Progenitor cell of endocrine pancreas (in vitro differentiated cells): ENCODE data around the gene NIPA2. TPM values are rescaled to one million over a fixed set of nuclear protein-coding genes. Genes with fewer than 3 reads are reported as not detected.
A peak's percentile ranks its signal among the peaks of the same experiment; 100 is the strongest.
"Not testable (repeated sequence)": the region's sequence is repeated elsewhere in the genome, so short reads cannot be mapped to it uniquely, and the experiment has no call there.

Experiments used
- DNase-seq: peaks from one replicate; pipeline ENCODE4 v3.0.0; 2021; ENCODE audit warnings: low spot score; ENCODE audit not compliant: unreplicated experiment
- H3K27ac Mint-ChIP-seq: 2 replicates; pipeline ENCODE4 v1.8.0; 2021; ENCODE audit warnings: mild to moderate bottlenecking, moderate library complexity, mixed read lengths
- H3K27me3 Mint-ChIP-seq: 2 replicates; pipeline ENCODE4 v1.8.0; 2021; ENCODE audit warnings: mixed read lengths
- H3K36me3 Mint-ChIP-seq: 2 replicates; pipeline ENCODE4 v1.8.0; 2022; ENCODE audit warnings: mixed read lengths; ENCODE audit not compliant: insufficient read depth
- H3K4me1 Mint-ChIP-seq: 2 replicates; pipeline ENCODE4 v1.8.0; 2021; ENCODE audit warnings: low read depth, mixed read lengths
- H3K4me3 Mint-ChIP-seq: 2 replicates; pipeline ENCODE4 v1.8.0; 2021; ENCODE audit warnings: low read depth, mild to moderate bottlenecking, moderate library complexity, mixed read lengths
- H3K9me3 Mint-ChIP-seq: 2 replicates; pipeline ENCODE4 v1.8.0; 2021; ENCODE audit warnings: low read depth, mixed read lengths
- CTCF ChIP-seq: fragments of 200-600 bp; sonication (generic); IDR thresholded peaks from one replicate; pipeline ENCODE4 v1.5.0; 2021; ENCODE audit warnings: antibody characterized with exemption, mild to moderate bottlenecking; ENCODE audit not compliant: unreplicated experiment
- total RNA-seq: library from RNA; stranded (reverse); gene quantifications from 2 replicates; pipeline ENCODE4 v1.2.1, GENCODE V29; 2021

The NIPA2 gene
- total RNA-seq, 1 donor from 2014 or later, result 34.3 TPM

DNA sequence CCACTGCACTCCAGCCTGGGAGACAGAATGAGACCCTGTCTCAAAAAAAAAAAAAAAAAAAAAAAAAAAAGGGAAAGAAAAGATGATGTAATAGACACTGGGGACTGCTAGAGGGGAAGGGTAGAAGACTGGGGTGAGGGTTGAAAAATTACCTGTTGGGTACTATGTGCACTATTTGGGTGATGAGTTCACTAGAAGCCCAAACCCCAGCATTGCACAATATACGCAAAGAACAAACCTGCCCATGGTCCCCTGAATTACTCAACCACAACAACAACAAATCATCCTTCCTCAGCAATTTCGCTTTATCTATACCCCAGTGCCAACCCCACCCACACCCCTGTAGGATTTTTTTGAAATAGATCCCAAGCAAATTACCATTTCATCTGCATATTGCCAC is 38.6 kb upstream of the NIPA2 start:
- no peak for DNase-seq
- no peak for TF ChIP-seq CTCF
- Mint-ChIP-seq H3K36me3 (no peaks in the 10 kb centered on the region), H3K4me3 (no peak overlapping the region), H3K27me3 (no peaks in the 10 kb centered on the region), H3K9me3 (no peaks in the 10 kb centered on the region), H3K27ac (peak overlapping the region; percentile 88), H3K4me1 (no peaks in the 10 kb centered on the region)

GRCh38 chr15:22803006-22803405 is 35.5 kb upstream of the NIPA2 start:
- not testable (repeated sequence) for H3K27ac Mint-ChIP-seq, H3K27me3 Mint-ChIP-seq, DNase-seq, H3K4me3 Mint-ChIP-seq, H3K4me1 Mint-ChIP-seq, H3K9me3 Mint-ChIP-seq, H3K36me3 Mint-ChIP-seq

GRCh38 chr15:22806156-22806555 is 32.3 kb upstream of the NIPA2 start:
- Mint-ChIP-seq H3K36me3 (no peaks in the 10 kb centered on the region), H3K4me3 (no peak overlapping the region), H3K9me3 (no peaks in the 10 kb centered on the region), H3K4me1 (no peaks in the 10 kb centered on the region), H3K27ac (no peak overlapping the region), H3K27me3 (no peaks in the 10 kb centered on the region)
- TF ChIP-seq CTCF, result no peak
- no peak for DNase-seq

DNA sequence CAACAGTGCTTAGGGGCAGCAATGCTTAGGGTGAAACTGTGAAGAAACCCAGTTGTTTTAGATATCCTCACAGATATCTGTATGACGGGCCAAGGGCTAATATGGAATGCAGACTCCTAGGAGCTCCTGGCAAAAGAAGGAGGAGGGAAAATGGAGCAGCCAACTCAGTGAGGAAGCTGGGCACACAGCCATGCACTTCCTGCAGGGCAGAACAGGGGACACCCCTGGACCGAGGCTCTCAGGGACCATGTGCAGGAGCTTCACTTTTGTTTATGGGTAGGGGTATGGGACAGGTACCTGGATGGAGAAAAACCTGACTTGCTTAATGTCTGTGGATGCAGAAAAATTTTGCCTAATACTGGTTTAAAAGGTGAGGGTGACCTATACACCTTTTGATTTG is 31.8 kb upstream of the NIPA2 start:
- Mint-ChIP-seq H3K9me3 (no peaks in the 10 kb centered on the region), H3K4me3 (no peak overlapping the region), H3K4me1 (no peaks in the 10 kb centered on the region), H3K27ac (no peak overlapping the region), H3K27me3 (no peaks in the 10 kb centered on the region), H3K36me3 (no peaks in the 10 kb centered on the region)
- DNase-seq, result no peak
- no peak for TF ChIP-seq CTCF

- not testable (repeated sequence) for H3K27ac Mint-ChIP-seq, H3K9me3 Mint-ChIP-seq, H3K4me3 Mint-ChIP-seq, DNase-seq, H3K27me3 Mint-ChIP-seq, H3K36me3 Mint-ChIP-seq, H3K4me1 Mint-ChIP-seq
Observed at GRCh38 chr15:22807831-22808230, 30.6 kb upstream of the NIPA2 start.

- no peak for DNase-seq
- H3K9me3 Mint-ChIP-seq, result no peaks in the 10 kb centered on the region
Observed at GRCh38 chr15:22808240-22808639, 30.2 kb upstream of the NIPA2 start.

More at GRCh38 chr15:22808240-22808639, 30.2 kb upstream of the NIPA2 start:
- no peak overlapping the region for H3K4me3 Mint-ChIP-seq
- no peaks in the 10 kb centered on the region for H3K4me1 Mint-ChIP-seq
- H3K27me3 Mint-ChIP-seq, result no peaks in the 10 kb centered on the region
- no peak for TF ChIP-seq CTCF
- no peak overlapping the region for H3K27ac Mint-ChIP-seq
- H3K36me3 Mint-ChIP-seq, result peaks cover 4% of the 10 kb centered on the region
